Endothelial cell of umbilical vein (primary cell): ENCODE measurements around the gene EML1.
A peak's percentile ranks its signal among the peaks of the same experiment; 100 is the strongest.

Experiments
- CTCF ChIP-seq, 2 donors: IDR thresholded peaks; 1 replicate in 1 of 2; 2 replicates in 1 of 2; pipeline ENCODE4 v1.5.1; 2011; ENCODE audit warnings: low read length in 2 of 2, mild to moderate bottlenecking in 2 of 2, moderate library complexity in 2 of 2, control low read depth in 1 of 2, inconsistent platforms in 1 of 2, low read depth in 1 of 2; ENCODE audit not compliant: insufficient read depth in 1 of 2; ENCODE audit errors: extremely low read depth in 1 of 2
- EZH2 ChIP-seq: IDR thresholded peaks from 2 replicates; pipeline ENCODE4 v1.6.1; 2012; ENCODE audit warnings: borderline replicate concordance, low read depth, mild to moderate bottlenecking, moderate library complexity, low read length, inconsistent platforms; ENCODE audit not compliant: severe bottlenecking
- GATA2 ChIP-seq: IDR thresholded peaks from 2 replicates; pipeline ENCODE4 v1.7.0; 2011; ENCODE audit warnings: low read depth, mild to moderate bottlenecking, moderate library complexity, mixed read lengths, low read length; ENCODE audit not compliant: insufficient read length, insufficient read depth
- JUN ChIP-seq: IDR thresholded peaks from 2 replicates; pipeline ENCODE4 v1.6.1; 2011; ENCODE audit warnings: borderline replicate concordance, low read depth; ENCODE audit not compliant: insufficient read length, insufficient read depth
- MAX ChIP-seq: IDR thresholded peaks from 2 replicates; pipeline ENCODE4 v1.6.1; 2011; ENCODE audit not compliant: insufficient read depth, insufficient read length
- POLR2A ChIP-seq: IDR thresholded peaks from 2 replicates; pipeline ENCODE4 v1.6.1; 2012; ENCODE audit warnings: low read depth, mild to moderate bottlenecking, control low read depth, low read length
- POLR2AphosphoS5 ChIP-seq: IDR thresholded peaks from 2 replicates; pipeline ENCODE4 v1.6.1; 2012; ENCODE audit warnings: low read depth, mild to moderate bottlenecking, control low read depth, low read length, moderate library complexity; ENCODE audit not compliant: insufficient read depth

GRCh38 chr14:99758121-99758821, 34.9 kb upstream of the EML1 start:
- TF ChIP-seq CTCF (IDR thresholded peaks at IDR 0.05; ENCODE audit: extremely low read depth in 1 of 2, insufficient read depth in 1 of 2, low read depth in 1 of 2, low read length in 2 of 2) (no peak), EZH2 (no peak), MAX (no peak), POLR2A (no peak), POLR2AphosphoS5 (peak; percentile 78), JUN (no peak), GATA2 (no peak)
